Stimulated activated CD4-positive, alpha-beta T cell treated with anti-CD3 and anti-CD28 coated beads, Interleukin-2, amount 100 ng/mL, for 24 hours (primary cell): ENCODE measurements around the gene CACNA1C.
A peak's percentile ranks its signal among the peaks of the same experiment; 100 is the strongest.

Source experiments
- DNase-seq, 2 donors: peaks; one replicate each; pipeline ENCODE4 v3.0.0-alpha.2; 2020

Gene CACNA1C

GRCh38 chr12:2580821-2581220, 528.0 kb downstream of the CACNA1C start:
- no peak for DNase-seq

DNA sequence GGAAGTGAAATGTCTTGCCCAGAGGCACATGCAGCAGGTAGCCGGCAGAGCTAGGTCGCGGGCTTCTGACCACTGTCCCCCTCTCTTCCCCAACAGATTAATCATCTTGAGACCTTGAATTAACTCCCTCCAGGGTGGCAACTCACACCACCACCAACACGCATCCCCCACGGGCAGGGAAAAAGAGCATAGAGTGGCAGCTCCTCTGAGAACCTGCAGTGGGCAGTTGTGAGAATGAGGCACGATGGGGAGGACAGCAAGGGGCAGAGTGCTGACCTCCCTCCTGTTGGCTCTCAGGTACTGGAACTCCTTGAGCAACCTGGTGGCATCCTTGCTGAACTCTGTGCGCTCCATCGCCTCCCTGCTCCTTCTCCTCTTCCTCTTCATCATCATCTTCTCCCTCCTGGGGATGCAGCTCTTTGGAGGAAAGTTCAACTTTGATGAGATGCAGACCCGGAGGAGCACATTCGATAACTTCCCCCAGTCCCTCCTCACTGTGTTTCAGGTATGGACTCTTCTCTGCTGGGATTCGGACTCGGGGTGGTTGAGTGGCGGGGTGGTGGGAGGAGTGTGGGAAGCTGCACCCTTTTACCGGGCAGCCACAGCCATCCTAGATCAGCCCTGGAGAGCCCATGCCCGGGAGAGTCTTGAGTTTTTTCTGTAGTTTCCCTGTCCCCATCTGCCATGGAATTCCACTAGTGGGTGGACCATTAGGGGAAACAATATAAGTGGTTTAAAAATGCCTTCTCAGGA, 528.7 kb downstream of the CACNA1C start:
- DNase-seq = no peak

DNA sequence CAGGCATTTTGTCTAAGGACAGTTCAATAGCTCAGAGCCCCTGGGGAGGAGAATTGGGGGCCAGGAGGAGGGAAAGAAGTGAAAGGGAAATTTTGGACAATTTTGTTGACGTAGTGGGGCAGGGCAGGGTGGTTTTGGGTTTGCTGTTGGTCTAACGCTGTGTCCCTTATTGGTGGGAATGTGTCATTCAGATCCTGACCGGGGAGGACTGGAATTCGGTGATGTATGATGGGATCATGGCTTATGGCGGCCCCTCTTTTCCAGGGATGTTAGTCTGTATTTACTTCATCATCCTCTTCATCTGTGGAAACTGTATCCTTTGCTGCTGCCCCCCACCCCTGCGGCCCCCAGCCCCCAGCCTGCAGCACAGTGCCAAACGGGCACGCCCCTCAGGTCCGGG, 529.8 kb downstream of the CACNA1C start:
- DNase-seq = no peak

DNA sequence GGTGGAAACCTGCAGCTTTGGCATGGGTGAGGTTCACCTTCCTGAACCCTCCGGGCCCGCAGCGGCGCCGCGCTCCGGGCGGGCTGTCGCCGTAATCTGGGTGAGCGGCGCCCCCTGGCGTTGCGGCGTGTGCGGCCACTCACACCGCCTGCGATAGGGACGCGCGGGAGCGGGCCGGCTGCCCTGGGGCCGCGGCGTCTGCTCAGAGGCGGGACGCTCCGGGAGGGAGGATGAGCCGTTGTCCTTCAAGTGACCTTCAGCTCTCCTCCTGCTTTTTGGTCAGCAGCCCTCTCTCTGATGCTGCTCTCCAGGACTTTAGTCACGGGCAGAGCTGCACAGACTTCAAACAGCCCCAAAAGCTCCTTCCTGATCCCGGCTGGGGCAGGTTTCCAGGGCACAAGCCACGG, 530.3 kb downstream of the CACNA1C start:
- DNase-seq = peak; percentile 54 to 77

GRCh38 chr12:2583642-2584401, 531.0 kb downstream of the CACNA1C start:
- DNase-seq = no peak

DNA sequence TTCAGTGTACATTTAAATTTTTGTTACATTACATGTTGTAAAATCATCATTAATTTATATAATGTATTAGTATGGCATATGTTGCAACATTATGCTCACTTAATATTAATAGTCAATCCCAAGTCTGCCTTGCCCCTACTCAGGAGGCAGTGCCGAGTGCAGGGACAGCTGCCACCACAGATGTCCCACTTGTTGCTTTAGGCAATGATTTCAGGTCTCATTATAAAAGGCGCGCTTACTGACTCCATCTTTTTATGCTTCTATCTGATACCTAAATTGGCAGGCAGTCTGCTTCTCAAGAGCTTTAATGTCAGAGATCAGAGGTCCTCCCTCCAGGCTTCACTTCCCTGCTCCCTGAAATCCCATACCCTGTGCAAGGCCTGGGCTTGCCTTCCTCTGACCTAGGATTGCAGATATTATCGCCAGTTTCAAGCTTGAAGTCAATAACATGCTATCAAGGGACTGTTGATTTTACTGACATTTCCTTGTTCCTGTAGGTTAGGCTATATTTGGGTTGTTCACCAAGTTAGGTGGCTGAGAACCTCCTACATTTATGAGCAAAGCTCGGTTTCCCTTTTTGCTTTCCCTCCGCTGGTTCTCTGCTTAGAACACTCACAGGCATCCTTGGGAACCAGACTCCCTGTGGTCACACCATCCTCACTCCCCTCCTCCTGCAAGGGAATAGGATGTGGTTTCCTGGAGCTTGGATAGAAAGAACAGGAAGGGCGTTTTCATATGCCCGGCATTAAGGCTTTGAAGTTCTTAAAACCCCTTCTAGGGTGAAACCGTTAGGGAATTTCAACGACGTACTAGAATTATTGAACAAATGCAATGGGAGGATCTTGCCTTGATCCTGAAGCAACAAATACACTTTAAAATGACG, 533.6 kb downstream of the CACNA1C start:
- no peak for DNase-seq

DNA sequence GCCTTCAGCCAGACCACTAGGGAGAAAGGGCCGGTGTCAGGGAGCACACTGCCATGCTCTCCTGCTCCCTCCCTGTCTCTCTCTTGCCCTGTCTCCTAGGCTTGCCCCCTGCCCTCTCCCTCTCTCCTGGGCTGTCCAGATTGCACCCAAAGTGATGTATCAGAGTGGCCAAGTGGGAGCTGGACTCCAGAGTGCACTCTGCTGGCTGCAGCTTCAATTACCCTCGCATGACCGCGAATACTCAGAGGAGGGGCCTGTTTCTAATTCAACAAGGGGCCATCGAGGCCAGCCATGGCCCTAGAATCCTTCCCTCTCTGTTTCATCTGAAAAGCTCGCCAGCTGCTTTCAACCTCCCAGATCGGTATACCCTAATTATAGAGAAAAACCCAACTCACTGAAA, 535.6 kb downstream of the CACNA1C start:
- DNase-seq = no peak

GRCh38 chr12:2589381-2589780, 536.6 kb downstream of the CACNA1C start:
- DNase-seq = no peak

GRCh38 chr12:2593045-2593444, 540.3 kb downstream of the CACNA1C start:
- DNase-seq = no peak

GRCh38 chr12:2596441-2596840, 543.7 kb downstream of the CACNA1C start:
- DNase-seq = no peak

DNA sequence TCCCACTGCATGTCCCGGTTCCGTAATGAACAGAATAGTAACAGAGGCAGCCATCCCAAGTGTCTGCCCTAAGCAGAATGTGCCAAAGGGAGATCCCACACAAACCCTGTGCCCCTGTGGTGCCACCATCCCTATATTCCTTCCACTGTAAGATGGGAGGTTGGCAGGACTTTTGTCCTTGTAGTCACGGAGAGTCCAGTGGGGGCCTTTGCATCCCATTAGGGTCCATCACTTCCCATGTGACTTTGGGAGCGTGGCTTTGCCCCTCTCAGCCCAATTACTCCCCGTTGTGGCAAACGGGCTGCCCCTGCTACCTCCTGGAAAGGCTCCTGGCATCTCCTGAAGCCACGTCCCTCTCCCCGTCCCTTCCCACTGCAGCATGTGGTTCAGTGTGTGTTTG, 552.5 kb downstream of the CACNA1C start:
- DNase-seq = no peak

- DNase-seq = no peak
These were observed 553.6 kb downstream of the CACNA1C start for GRCh38 chr12:2606186-2606910.

GRCh38 chr12:2607881-2608607, 555.3 kb downstream of the CACNA1C start:
- no peak for DNase-seq

DNA sequence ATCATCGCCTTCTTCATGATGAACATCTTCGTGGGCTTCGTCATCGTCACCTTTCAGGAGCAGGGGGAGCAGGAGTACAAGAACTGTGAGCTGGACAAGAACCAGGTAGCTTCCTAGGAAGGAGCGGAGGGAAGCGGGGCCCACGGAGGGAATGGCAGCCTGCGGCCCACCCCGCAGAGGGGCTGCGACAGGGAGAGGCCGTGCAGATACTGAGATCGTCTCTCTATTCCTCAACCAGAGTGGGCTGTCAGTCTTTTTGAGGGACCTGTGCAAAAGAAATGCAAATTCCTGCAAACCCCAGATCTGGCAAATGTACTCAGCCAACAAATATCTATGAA, 555.8 kb downstream of the CACNA1C start:
- DNase-seq = no peak

DNA sequence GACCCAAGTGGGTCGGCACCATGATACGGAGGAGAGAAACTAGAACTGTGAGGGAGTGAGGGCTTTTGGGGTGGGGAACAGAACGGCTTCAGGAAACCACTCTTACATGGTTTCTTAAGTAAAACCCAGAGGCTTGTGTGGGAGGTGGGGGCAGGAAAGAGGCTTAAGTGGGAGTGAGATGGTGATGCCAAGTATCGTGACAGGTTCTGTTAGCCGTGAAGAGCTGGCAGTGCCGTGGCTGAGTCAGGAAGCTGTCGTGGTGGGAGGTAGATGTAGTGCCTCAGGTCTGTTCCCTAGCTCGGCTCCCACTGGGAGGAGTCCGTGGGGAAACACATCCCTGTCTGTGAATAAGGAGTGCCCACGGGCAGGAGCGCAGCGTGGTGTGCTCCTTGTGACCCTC, 556.2 kb downstream of the CACNA1C start:
- DNase-seq = no peak

GRCh38 chr12:2610358-2610757, 557.6 kb downstream of the CACNA1C start:
- no peak for DNase-seq

DNA sequence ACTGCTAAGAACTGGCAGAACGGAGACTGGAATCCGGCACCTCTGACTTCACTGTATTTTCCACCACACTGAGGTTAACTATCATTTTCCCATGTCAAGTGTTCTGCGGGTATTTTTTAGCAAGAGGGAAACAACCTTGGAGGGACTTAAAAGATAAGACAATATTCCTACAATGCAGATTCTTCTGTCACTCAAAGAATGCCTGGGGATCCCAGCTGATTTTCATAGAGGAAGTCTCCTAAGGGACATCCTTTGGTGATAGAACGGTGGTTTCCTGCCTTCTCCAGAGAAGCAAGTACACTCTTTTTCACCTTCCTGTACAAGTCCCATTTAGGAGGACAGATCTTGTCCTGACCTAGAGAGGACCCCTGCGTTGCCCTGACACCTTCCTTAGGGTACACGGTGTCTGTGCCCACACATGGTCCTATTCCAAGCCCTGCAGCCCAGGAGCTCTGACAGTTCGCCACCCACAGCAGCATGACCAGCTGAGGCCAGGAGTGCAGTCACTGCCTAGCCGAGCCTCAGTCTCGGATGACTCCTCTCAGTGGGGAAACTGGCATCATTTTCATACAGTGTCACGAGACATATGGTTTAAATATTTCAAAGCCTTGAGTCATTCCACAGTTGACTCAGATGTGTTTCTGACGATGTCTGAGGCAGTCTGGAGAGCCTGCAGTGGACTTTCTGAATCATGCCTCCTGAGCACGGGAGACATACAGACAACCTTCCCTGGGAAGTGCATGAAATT, 560.7 kb downstream of the CACNA1C start:
- peak; percentile 31 to 58 for DNase-seq

DNA sequence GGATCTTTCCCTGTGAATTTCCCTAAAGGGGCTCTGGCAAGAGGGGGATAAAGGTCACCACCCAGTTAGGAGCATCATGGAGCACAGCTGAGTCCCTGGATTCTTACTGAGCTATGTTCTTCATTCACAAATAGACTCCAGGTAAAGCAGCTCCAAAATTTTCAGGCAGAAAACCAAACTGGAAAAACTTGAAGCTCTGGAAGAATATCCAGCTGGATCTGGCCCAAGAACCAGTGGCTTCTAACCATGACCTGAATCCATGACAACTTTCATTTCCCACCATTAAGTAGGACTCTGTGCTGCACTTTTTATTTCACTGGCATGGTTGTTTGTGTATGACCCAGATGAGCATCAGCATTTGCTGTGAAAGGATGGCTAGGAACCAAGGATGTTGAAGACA, 561.6 kb downstream of the CACNA1C start:
- no peak for DNase-seq

DNA sequence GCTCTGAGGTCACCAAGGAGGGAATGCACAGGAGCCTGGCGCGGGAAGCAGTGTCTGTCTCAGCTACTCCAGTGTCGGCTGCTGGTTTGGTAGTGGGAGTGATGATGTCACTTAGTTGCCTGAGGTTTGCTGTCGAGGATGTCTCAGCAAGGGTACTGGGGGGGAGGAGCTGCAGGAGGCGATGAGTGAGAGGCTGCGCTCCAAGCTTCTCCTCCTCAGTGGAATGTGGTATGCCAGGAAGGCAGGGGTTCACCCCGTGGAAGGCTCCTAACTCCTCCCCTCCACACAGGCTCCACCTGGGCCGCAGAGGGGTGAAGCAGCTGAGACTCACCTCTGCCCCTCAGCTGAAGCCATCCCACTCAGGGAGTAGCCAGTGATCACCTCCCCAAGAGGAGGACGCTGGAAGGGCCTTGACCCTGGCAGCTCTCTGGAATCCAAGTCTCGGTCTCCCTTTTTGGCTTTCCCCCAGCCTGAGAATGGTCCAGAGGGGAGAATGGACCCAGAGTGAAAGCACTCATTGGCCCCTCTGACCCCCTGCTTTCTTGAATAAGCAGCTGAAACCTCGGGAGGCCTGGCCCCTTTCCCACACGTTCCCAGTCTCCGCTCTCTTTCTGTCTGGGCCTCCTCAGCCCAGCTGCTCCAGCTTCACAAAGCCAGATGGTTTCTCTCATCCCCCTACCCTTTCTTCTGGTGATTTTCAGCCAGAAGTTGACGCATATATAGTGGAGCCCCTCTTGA, 563.0 kb downstream of the CACNA1C start:
- no peak for DNase-seq

- no peak for DNase-seq
These were observed 564.0 kb downstream of the CACNA1C start for GRCh38 chr12:2616763-2617162.

DNA sequence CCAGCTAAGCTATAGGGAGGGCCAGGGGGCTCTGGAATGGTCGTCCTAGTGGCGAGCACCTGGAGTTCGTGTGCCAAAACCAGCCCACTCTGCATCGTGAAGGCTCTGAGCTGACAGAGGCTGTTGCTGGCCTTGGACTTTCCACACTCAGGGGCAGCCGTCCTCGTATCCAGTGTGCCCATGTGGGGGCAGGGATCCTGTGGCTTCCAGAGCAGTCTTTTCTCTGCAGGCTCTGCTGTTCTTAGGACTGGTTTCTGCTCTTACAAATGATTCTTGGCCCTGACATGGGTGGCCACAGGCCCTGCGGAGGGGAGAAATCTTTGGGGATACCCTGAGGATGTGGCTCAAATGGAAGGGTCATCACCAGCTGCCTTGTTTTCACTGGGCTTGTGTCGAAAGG, 564.6 kb downstream of the CACNA1C start:
- DNase-seq = no peak
